ENCODE results near the gene RABAC1. TPM values are rescaled to one million over a fixed set of nuclear protein-coding genes. Genes with fewer than 3 reads are reported as not detected.
A peak's percentile ranks its signal among the peaks of the same experiment; 100 is the strongest.

Gene RABAC1
- total RNA-seq, 1 donor from 2014 or later: 134 TPM

DNA sequence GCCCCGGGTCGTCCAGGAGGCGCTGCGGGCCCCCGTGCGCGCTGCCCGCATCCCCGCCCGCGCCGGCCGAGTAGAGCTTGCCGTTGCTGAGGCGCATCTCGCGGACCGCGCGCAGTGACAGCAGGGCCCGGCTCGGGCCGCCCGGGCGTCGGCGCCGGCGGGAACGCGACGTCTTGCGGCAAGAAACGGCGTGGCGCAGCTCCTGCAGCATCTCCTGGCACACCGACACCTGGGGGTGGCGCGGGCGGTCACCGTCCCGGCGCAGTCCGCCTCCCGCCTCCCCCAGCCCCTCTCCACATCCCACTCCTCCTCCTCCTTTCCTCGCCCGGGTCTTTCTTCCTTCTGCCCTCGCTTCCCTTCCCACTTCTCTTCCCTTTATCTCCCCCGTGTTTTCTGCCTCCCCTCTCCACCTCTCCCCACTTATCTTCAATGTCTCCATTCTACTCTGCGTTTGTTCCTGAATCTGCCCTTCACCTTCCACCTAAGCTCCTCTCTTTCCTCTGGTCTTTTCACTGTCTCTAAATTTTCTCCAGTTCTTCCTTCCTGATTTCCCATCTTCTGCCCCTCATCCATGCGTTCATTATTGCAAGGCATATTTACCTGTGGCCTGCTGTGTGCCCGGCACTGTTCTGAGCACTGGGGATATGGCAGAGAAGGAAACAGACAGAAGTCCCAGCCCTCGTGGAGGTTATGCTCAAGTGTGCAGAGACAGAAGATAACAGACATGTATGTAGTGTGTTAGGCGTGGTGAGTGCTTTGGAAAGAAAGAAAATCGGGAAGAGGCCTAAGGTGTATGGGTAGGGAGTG, 40.2 kb upstream of the RABAC1 start:
- ATAC-seq (no peak), DNase-seq (no peak)
- intact Hi-C loops (cut with DNase I): no loop called here
- TF ChIP-seq, protein P1, sequence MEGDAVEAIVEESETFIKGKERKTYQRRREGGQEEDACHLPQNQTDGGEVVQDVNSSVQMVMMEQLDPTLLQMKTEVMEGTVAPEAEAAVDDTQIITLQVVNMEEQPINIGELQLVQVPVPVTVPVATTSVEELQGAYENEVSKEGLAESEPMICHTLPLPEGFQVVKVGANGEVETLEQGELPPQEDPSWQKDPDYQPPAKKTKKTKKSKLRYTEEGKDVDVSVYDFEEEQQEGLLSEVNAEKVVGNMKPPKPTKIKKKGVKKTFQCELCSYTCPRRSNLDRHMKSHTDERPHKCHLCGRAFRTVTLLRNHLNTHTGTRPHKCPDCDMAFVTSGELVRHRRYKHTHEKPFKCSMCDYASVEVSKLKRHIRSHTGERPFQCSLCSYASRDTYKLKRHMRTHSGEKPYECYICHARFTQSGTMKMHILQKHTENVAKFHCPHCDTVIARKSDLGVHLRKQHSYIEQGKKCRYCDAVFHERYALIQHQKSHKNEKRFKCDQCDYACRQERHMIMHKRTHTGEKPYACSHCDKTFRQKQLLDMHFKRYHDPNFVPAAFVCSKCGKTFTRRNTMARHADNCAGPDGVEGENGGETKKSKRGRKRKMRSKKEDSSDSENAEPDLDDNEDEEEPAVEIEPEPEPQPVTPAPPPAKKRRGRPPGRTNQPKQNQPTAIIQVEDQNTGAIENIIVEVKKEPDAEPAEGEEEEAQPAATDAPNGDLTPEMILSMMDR (IDR thresholded peaks at IDR 0.05): no peak
- Histone ChIP-seq H3K4me3 (no peak overlapping the region), H3K27ac (no peak overlapping the region), H3K9me3 (no peaks in the 10 kb centered on the region), H3K27me3 (peaks cover 68% of the 10 kb centered on the region), H3K36me3 (no peaks in the 10 kb centered on the region), H3K4me1 (no peaks in the 10 kb centered on the region)

- Histone ChIP-seq H3K4me1 (peaks cover 7% of the 10 kb centered on the region), H3K9me3 (no peaks in the 10 kb centered on the region), H3K27me3 (peaks cover 77% of the 10 kb centered on the region), H3K36me3 (no peaks in the 10 kb centered on the region), H3K27ac (no peak overlapping the region), H3K4me3 (no peak overlapping the region)
- intact Hi-C loops (cut with DNase I): no loop called here
- TF ChIP-seq, protein P1 (IDR thresholded peaks at IDR 0.05): peak; percentile 47
- DNase-seq (no peak), ATAC-seq (peak; percentile 24)
Observed at GRCh38 chr19:41998246-41999020, 39.3 kb upstream of the RABAC1 start.

GRCh38 chr19:41997851-41998229, 38.7 kb upstream of the RABAC1 start:
- intact Hi-C loops (cut with DNase I): no loop called here
- ATAC-seq (no peak), DNase-seq (no peak)
- Histone ChIP-seq H3K4me3 (no peak overlapping the region), H3K27me3 (peaks cover 77% of the 10 kb centered on the region), H3K36me3 (no peaks in the 10 kb centered on the region), H3K9me3 (no peaks in the 10 kb centered on the region), H3K27ac (no peak overlapping the region), H3K4me1 (peaks cover 7% of the 10 kb centered on the region)
- TF ChIP-seq, protein P1 (IDR thresholded peaks at IDR 0.05): no peak

GRCh38 chr19:41997121-41997850, 38.2 kb upstream of the RABAC1 start:
- no peaks in the 10 kb centered on the region for H3K36me3 ChIP-seq
- H3K4me3 ChIP-seq: no peak overlapping the region
- ATAC-seq: peak; percentile 64
- H3K9me3 ChIP-seq: no peaks in the 10 kb centered on the region
- no peak overlapping the region for H3K27ac ChIP-seq
- TF ChIP-seq, protein P1 (IDR thresholded peaks at IDR 0.05): no peak
- DNase-seq: no peak
- intact Hi-C loops (cut with DNase I): no loop called here
- H3K27me3 ChIP-seq: peaks cover 81% of the 10 kb centered on the region
- H3K4me1 ChIP-seq: peaks cover 7% of the 10 kb centered on the region

DNA sequence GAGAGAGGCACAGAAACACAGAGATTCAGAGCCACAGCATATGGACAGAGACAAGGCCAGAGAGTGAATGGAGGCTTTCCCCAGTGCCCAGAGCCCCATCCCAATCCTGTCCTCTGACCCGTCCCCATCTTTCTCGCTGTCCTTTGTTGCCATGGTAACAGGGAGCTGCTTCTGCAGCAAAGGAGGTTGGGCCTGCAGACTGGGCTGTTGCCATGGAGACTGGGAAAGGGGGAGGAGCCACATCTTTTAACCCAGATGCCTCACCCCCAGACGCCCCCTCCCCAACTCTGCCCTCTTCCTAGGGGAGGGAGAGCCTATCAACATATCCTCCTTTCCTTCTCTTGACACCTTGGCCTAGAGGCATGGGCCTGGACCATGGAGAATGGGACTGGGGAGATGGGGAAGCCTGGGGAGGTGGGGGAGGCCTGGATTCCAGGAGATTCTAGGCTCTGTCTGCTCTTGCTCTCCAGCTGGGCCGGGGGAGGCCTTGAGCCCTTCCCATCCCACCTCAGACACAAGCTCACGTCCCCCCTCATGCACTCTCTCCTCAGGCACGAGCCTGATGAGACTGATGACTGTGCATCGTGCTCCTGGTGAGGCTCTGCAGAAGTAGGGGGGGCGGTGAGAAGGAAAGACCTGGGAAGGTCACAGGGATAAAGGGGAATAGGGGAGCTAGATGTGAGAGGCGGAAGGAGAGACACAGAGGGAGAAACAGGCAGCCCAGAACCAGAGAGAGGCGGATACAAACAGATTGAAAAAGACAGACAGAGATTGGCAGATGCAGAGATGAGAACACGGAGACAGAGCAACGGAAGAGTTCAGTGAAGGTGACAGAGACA, 37.1 kb upstream of the RABAC1 start:
- peaks cover 7% of the 10 kb centered on the region for H3K4me1 ChIP-seq
- no peak for ATAC-seq
- no peak for DNase-seq
- no peak overlapping the region for H3K4me3 ChIP-seq
- peaks cover 81% of the 10 kb centered on the region for H3K27me3 ChIP-seq
- H3K36me3 ChIP-seq: no peaks in the 10 kb centered on the region
- no peaks in the 10 kb centered on the region for H3K9me3 ChIP-seq
- TF ChIP-seq, protein P1 (IDR thresholded peaks at IDR 0.05): no peak
- no peak overlapping the region for H3K27ac ChIP-seq
- intact Hi-C loops (cut with DNase I): no loop called here

Data from upper lobe of right lung (tissue), 1 donor.